HepG2 (cell line): ENCODE measurements around the gene KLHL33.

Source experiments
- BHLHE40 ChIP-seq: IDR thresholded peaks from 2 replicates; pipeline ENCODE4 v1.6.1; 2011; ENCODE audit warnings: low read length, improper control_type of control experiment
- CREB1 ChIP-seq, 2 experiments: fragments of 450-650 bp in 1 of 2; IDR thresholded peaks; 2 replicates each; pipeline ENCODE4 v1.6.1; 2016 to 2017; ENCODE audit warnings: control low read depth in 1 of 2, mild to moderate bottlenecking in 1 of 2, missing compliant biosample characterization in 1 of 2, missing genetic modification characterization in 1 of 2
- TF ChIP-seq, protein P1 (sequence below): sonication (generic); formaldehyde crosslinking; IDR thresholded peaks from 2 replicates; pipeline ENCODE4 v1.5.0; 2020; ENCODE audit warnings: missing genetic modification reagents
- TF ChIP-seq, protein P2 (sequence below), 2 experiments: sonication (generic) in 1 of 2; formaldehyde crosslinking in 1 of 2; IDR thresholded peaks; 2 replicates each; pipeline versions ENCODE4 v1.4.0 to v1.6.1; 2016 to 2020; ENCODE audit warnings: borderline replicate concordance in 1 of 2, low read depth in 1 of 2, mild to moderate bottlenecking in 1 of 2, missing genetic modification reagents in 1 of 2

DNA sequence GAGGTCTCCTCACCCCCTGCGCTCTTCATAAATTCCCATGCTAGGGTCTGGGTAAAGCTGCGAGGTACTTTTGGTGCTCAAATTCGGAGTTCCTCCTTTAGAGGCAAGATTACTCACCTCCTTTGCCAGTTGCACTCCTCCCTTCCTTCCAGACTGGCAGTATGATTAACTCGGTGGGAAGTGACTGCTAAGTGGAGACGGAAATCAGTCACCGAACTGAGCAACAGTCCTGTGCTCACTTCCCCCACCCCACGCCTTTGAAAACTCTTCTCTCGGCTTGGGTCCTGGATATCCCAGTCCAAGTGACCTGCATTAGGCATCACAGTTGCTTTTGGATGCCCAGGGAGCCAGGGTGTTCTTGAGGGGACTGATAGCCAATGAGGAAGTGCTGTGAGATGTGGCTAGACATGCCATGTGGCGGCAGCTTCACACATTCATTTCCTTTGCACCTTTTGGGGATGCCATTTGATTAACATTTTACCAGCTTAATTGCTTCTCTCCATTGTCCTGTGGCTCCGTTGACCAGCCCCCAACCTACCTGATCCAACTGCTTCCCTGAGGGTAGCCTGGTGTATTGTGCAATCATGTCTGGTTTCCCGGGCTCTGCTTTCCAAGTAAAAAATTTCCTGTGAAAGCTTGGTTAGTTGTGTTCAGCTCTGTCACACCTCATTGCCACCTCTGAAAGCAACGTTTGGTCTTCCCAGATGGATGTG is 34.1 kb upstream of the KLHL33 start:
- TF ChIP-seq BHLHE40 (no peak), CREB1 (IDR thresholded peaks at IDR 0.05) (no peak), CREB1 (CRISPR knock-in tag; IDR thresholded peaks at IDR 0.05) (no peak)
- TF ChIP-seq, protein P1, sequence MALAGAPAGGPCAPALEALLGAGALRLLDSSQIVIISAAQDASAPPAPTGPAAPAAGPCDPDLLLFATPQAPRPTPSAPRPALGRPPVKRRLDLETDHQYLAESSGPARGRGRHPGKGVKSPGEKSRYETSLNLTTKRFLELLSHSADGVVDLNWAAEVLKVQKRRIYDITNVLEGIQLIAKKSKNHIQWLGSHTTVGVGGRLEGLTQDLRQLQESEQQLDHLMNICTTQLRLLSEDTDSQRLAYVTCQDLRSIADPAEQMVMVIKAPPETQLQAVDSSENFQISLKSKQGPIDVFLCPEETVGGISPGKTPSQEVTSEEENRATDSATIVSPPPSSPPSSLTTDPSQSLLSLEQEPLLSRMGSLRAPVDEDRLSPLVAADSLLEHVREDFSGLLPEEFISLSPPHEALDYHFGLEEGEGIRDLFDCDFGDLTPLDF, result peak; percentile 79
- TF ChIP-seq, protein P2, sequence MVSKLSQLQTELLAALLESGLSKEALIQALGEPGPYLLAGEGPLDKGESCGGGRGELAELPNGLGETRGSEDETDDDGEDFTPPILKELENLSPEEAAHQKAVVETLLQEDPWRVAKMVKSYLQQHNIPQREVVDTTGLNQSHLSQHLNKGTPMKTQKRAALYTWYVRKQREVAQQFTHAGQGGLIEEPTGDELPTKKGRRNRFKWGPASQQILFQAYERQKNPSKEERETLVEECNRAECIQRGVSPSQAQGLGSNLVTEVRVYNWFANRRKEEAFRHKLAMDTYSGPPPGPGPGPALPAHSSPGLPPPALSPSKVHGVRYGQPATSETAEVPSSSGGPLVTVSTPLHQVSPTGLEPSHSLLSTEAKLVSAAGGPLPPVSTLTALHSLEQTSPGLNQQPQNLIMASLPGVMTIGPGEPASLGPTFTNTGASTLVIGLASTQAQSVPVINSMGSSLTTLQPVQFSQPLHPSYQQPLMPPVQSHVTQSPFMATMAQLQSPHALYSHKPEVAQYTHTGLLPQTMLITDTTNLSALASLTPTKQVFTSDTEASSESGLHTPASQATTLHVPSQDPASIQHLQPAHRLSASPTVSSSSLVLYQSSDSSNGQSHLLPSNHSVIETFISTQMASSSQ (IDR thresholded peaks at IDR 0.05; ENCODE audit: low read depth), result no peak
- TF ChIP-seq, protein P2 (CRISPR knock-in tag; IDR thresholded peaks at IDR 0.05; ENCODE audit: borderline replicate concordance), result no peak
